Measurements from ENCODE around the gene SIGLEC5.

Gene SIGLEC5

GRCh38 chr19:51637362-51637978 lies 7.3 kb upstream of the SIGLEC5 start:
- in situ Hi-C loops (cut with HindIII; ENCODE audit: low pct_ligation_motif_present, low pct_unique_long_range_greater_than_20kb, low sequenced_read_pairs): no loop called here
- DNase-seq: peak; percentile 25

GRCh38 chr19:51632126-51632525 lies 1.9 kb upstream of the SIGLEC5 start:
- DNase-seq: no peak
- in situ Hi-C loops (cut with HindIII; ENCODE audit: low pct_ligation_motif_present, low pct_unique_long_range_greater_than_20kb, low sequenced_read_pairs): no loop called here

- in situ Hi-C loops (cut with HindIII; ENCODE audit: low pct_ligation_motif_present, low pct_unique_long_range_greater_than_20kb, low sequenced_read_pairs): no loop called here
Observed at GRCh38 chr19:51628153-51628939, 1.9 kb downstream of the SIGLEC5 start.

GRCh38 chr19:51627491-51628138 lies 2.6 kb downstream of the SIGLEC5 start:
- DNase-seq: no peak

More at GRCh38 chr19:51628153-51628939, 1.9 kb downstream of the SIGLEC5 start:
- no peak for DNase-seq

GRCh38 chr19:51626675-51627074 lies 3.5 kb downstream of the SIGLEC5 start:
- DNase-seq: no peak
- in situ Hi-C loops (cut with HindIII; ENCODE audit: low pct_ligation_motif_present, low pct_unique_long_range_greater_than_20kb, low sequenced_read_pairs): no loop called here

More at GRCh38 chr19:51627491-51628138, 2.6 kb downstream of the SIGLEC5 start:
- in situ Hi-C loops (cut with HindIII; ENCODE audit: low pct_ligation_motif_present, low pct_unique_long_range_greater_than_20kb, low sequenced_read_pairs): no loop called here

- no peak for DNase-seq
- in situ Hi-C loops (cut with HindIII; ENCODE audit: low pct_ligation_motif_present, low pct_unique_long_range_greater_than_20kb, low sequenced_read_pairs): no loop called here
Observed at GRCh38 chr19:51621178-51621577, 9.0 kb downstream of the SIGLEC5 start.

GRCh38 chr19:51615991-51616390 lies 14.2 kb downstream of the SIGLEC5 start:
- in situ Hi-C loops (cut with HindIII; ENCODE audit: low pct_ligation_motif_present, low pct_unique_long_range_greater_than_20kb, low sequenced_read_pairs): no loop called here

GRCh38 chr19:51614789-51615188 lies 15.4 kb downstream of the SIGLEC5 start:
- in situ Hi-C loops (cut with HindIII; ENCODE audit: low pct_ligation_motif_present, low pct_unique_long_range_greater_than_20kb, low sequenced_read_pairs): no loop called here

More at GRCh38 chr19:51615991-51616390, 14.2 kb downstream of the SIGLEC5 start:
- DNase-seq: no peak

GRCh38 chr19:51610576-51610975 lies 19.6 kb downstream of the SIGLEC5 start:
- in situ Hi-C loops (cut with HindIII; ENCODE audit: low pct_ligation_motif_present, low pct_unique_long_range_greater_than_20kb, low sequenced_read_pairs): no loop called here
- DNase-seq: no peak

More at GRCh38 chr19:51614789-51615188, 15.4 kb downstream of the SIGLEC5 start:
- DNase-seq: no peak

GRCh38 chr19:51607920-51608562 lies 22.2 kb downstream of the SIGLEC5 start:
- peak; percentile 60 for DNase-seq
- in situ Hi-C loops (cut with HindIII; ENCODE audit: low pct_ligation_motif_present, low pct_unique_long_range_greater_than_20kb, low sequenced_read_pairs): no loop called here

GRCh38 chr19:51607077-51607476 lies 23.1 kb downstream of the SIGLEC5 start:
- in situ Hi-C loops (cut with HindIII; ENCODE audit: low pct_ligation_motif_present, low pct_unique_long_range_greater_than_20kb, low sequenced_read_pairs): no loop called here
- no peak for DNase-seq

GRCh38 chr19:51602189-51602854 lies 27.9 kb downstream of the SIGLEC5 start:
- no peak for DNase-seq
- in situ Hi-C loops (cut with HindIII; ENCODE audit: low pct_ligation_motif_present, low pct_unique_long_range_greater_than_20kb, low sequenced_read_pairs): no loop called here

GRCh38 chr19:51600940-51601580 lies 29.1 kb downstream of the SIGLEC5 start:
- in situ Hi-C loops (cut with HindIII; ENCODE audit: low pct_ligation_motif_present, low pct_unique_long_range_greater_than_20kb, low sequenced_read_pairs): no loop called here
- no peak for DNase-seq

- DNase-seq: no peak
- in situ Hi-C loops (cut with HindIII; ENCODE audit: low pct_ligation_motif_present, low pct_unique_long_range_greater_than_20kb, low sequenced_read_pairs): no loop called here
Observed at GRCh38 chr19:51599084-51599483, 31.1 kb downstream of the SIGLEC5 start.

GRCh38 chr19:51598159-51598915 lies 31.9 kb downstream of the SIGLEC5 start:
- DNase-seq: no peak
- in situ Hi-C loops (cut with HindIII; ENCODE audit: low pct_ligation_motif_present, low pct_unique_long_range_greater_than_20kb, low sequenced_read_pairs): no loop called here

GRCh38 chr19:51595190-51596175 lies 34.7 kb downstream of the SIGLEC5 start:
- no peak for DNase-seq
- in situ Hi-C loops (cut with HindIII; ENCODE audit: low pct_ligation_motif_present, low pct_unique_long_range_greater_than_20kb, low sequenced_read_pairs): no loop called here

Data from ACHN (cell line).